ENCODE results near the gene TLCD3B. TPM values are rescaled to one million over a fixed set of nuclear protein-coding genes. Genes with fewer than 3 reads are reported as not detected.

Gene TLCD3B
- total RNA-seq, 1 donor: 0.18 TPM

GRCh38 chr16:30065943-30066760 lies 35.1 kb upstream of the TLCD3B start:
- peak; percentile 59 for DNase-seq (ENCODE audit: low read depth)
- TF ChIP-seq, protein P1, sequence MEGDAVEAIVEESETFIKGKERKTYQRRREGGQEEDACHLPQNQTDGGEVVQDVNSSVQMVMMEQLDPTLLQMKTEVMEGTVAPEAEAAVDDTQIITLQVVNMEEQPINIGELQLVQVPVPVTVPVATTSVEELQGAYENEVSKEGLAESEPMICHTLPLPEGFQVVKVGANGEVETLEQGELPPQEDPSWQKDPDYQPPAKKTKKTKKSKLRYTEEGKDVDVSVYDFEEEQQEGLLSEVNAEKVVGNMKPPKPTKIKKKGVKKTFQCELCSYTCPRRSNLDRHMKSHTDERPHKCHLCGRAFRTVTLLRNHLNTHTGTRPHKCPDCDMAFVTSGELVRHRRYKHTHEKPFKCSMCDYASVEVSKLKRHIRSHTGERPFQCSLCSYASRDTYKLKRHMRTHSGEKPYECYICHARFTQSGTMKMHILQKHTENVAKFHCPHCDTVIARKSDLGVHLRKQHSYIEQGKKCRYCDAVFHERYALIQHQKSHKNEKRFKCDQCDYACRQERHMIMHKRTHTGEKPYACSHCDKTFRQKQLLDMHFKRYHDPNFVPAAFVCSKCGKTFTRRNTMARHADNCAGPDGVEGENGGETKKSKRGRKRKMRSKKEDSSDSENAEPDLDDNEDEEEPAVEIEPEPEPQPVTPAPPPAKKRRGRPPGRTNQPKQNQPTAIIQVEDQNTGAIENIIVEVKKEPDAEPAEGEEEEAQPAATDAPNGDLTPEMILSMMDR (IDR thresholded peaks at IDR 0.05; ENCODE audit: insufficient read depth, low read length): no peak
- peak overlapping the region; percentile 95 for H3K4me3 ChIP-seq (ENCODE audit: low read depth, low read length)

- peak; percentile 98 for DNase-seq (ENCODE audit: low read depth)
- H3K4me3 ChIP-seq (ENCODE audit: low read depth, low read length): peak within 1 kb of the TSS; percentile 95
- TF ChIP-seq, protein P1 (IDR thresholded peaks at IDR 0.05; ENCODE audit: insufficient read depth, low read length): no peak
These were observed 34.3 kb upstream of the TLCD3B start, which contains the start of gene ALDOA for GRCh38 chr16:30065102-30065942. TSS of gene ALDOA (plus strand) at chr16:30065760. CDS start at chr16:30066898, 1,138 bp downstream.

DNA sequence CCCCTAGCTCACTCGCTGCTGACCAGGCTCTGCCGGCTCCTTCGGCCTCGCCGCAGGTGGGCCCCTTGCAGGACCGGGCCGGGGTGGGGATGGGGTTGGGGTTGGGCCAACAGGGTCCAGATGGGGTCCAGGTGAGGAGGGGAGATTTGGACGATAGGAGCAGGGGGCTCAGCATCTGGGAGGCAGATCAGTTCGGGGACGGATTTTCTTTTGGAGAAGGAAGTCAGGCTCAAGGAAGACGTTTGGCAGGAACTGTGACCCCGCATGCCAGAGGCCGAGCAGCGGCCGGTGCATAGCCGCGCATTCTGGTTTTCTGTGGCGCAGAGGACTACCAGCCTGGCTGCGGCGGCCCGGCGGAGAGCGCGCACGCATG lies 33.6 kb upstream of the TLCD3B start:
- DNase-seq (ENCODE audit: low read depth): no peak
- TF ChIP-seq, protein P1 (IDR thresholded peaks at IDR 0.05; ENCODE audit: insufficient read depth, low read length): no peak
- H3K4me3 ChIP-seq (ENCODE audit: low read depth, low read length): peak overlapping the region; percentile 77

DNA sequence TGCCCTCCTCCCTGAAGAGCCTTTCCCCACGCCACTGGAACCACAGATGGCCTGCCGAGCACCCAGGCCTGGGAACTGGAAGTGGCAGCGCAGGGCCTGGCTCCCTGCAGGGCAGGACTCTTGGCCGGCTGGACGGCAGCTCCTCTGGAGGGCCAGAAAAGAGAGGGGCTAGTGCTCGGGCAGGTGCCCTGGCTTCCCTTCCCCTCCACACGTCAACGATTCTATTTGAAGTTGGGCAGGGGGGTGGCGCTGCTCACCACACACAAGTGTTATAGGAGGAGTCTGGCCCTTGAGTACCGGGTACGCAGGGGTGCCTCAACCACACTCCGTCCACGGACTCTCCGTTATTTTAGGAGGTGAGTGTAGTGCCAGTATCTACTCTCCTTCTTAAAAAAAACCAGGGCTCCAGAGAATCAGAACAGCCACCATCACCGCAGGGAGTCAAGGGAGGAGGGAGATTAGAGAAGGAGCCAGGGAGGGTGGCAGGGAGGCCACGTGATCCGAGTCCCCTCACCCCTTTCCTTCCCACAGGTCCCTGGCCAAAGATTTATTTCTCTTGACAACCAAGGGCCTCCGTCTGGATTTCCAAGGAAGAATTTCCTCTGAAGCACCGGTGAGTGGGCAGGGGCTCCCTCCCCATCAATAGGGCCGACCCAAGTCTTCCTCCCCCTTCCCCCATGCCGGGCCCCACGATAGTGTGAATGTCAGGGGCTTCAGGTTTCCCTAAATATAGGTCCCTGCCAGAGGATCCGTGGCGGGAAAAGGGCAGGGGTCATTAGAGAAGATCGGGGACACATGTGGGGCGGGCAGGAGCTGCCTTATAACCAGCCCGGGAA lies 33.0 kb upstream of the TLCD3B start:
- TF ChIP-seq, protein P1 (IDR thresholded peaks at IDR 0.05; ENCODE audit: insufficient read depth, low read length): peak; percentile 18
- peak; percentile 56 for DNase-seq (ENCODE audit: low read depth)
- peak overlapping the region; percentile 77 for H3K4me3 ChIP-seq (ENCODE audit: low read depth, low read length)

DNA sequence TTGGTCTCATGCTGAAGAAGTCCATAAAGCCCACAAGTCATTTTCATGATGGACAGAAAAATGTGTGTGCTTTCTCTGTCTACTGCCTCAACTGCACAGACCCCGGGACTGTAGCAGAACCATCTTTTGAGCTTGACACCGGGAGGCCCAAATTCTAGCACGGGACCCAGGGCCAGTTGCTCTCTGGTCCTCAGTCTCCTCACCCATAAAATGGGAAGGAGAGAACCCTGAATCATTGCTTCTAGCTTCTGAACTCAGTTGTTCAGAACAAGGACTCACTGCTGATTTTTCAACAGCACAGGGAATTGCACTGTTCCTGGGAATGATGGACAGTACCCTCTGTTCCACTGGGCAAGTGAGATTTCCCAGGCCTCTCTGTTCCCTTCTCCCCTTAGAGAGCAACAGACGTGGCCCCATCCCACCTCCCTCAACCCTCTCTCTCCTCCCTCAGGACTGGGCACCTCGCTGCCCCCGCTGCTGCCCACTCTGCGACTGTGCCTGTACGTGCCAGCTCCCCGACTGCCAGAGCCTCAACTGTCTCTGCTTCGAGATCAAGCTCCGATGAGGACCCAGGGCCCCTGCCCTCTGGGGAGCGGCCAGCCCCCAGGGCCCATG lies 32.3 kb upstream of the TLCD3B start:
- no peak for DNase-seq (ENCODE audit: low read depth)
- peak overlapping the region; percentile 77 for H3K4me3 ChIP-seq (ENCODE audit: low read depth, low read length)
- TF ChIP-seq, protein P1 (IDR thresholded peaks at IDR 0.05; ENCODE audit: insufficient read depth, low read length): no peak

All from fibroblast of the aortic adventitia (primary cell).